Sigmoid colon (tissue), 7 donors: ENCODE results near the gene PVALB. TPM values are rescaled to one million over a fixed set of nuclear protein-coding genes. Genes with fewer than 3 reads are reported as not detected.

Source experiments
- DNase-seq: peaks from one replicate; pipeline ENCODE4 v3.0.0-alpha.2; 2019
- H3K27ac ChIP-seq, 4 donors: fragments of 200-600 bp; sonication (generic); one replicate each; pipeline ENCODE4 v1.5.1; 2016 to 2019; ENCODE audit warnings: mild to moderate bottlenecking in 1 of 4
- H3K27me3 ChIP-seq, 3 donors: fragments of 200-600 bp; sonication (generic); one replicate each; pipeline ENCODE4 v1.5.1; 2019; ENCODE audit warnings: mild to moderate bottlenecking in 1 of 3
- H3K36me3 ChIP-seq, 4 donors: fragments of 200-600 bp; sonication (generic); one replicate each; pipeline ENCODE4 v1.5.1; 2016 to 2019
- H3K4me1 ChIP-seq, 4 donors: fragments of 200-600 bp; sonication (generic); one replicate each; pipeline ENCODE4 v1.5.1; 2017 to 2019
- H3K4me3 ChIP-seq, 4 donors: fragments of 200-600 bp; sonication (generic); one replicate each; pipeline ENCODE4 v1.5.1; 2017 to 2019; ENCODE audit warnings: mild to moderate bottlenecking in 2 of 4, moderate library complexity in 1 of 4
- H3K9me3 ChIP-seq, 4 donors: fragments of 200-600 bp in 3 of 4; sonication (generic) in 3 of 4; one replicate each; pipeline versions ENCODE4 v1.5.1 to v1.6.1; 2013 to 2019
- EP300 ChIP-seq, 4 donors: sonication (generic); formaldehyde crosslinking; IDR thresholded peaks; one replicate each; pipeline ENCODE4 v1.6.1; 2017; ENCODE audit warnings: antibody characterized with exemption in 4 of 4
- POLR2A ChIP-seq, 2 donors: fragments of 450-650 bp; IDR thresholded peaks; one replicate each; pipeline ENCODE4 v1.6.1; 2016; ENCODE audit warnings: antibody characterized with exemption in 2 of 2, mild to moderate bottlenecking in 2 of 2, moderate library complexity in 2 of 2
- POLR2AphosphoS5 ChIP-seq, 4 donors: sonication (generic); formaldehyde crosslinking; IDR thresholded peaks; one replicate each; pipeline ENCODE4 v1.6.1; 2017; ENCODE audit warnings: antibody characterized with exemption in 4 of 4
- WGBS, 2 donors: extraction: QIAGEN DNeasy Blood & Tissue Kit; methylation state at CpG; one replicate each; pipeline ENCODE4 v1.1.7; 2013; 5-methylcytosine and 5-hydroxymethylcytosine counted together
- intact Hi-C: fragments of 100-400 bp; cut with DNase I; formaldehyde crosslinking; loops from one replicate; pipeline ENCODE4 v1.15.1; 2023
- polyA plus RNA-seq, 3 donors: library from polyadenylated mRNA; stranded (reverse); fragments of 200-250 nt; gene quantifications; one replicate each; pipeline ENCODE4 v1.2.3, GENCODE V29; 2013
- total RNA-seq, 4 donors: library from RNA; depleted of rRNA; stranded (reverse); fragments of >200 nt; gene quantifications; one replicate each; pipeline ENCODE4 v1.1.0, GENCODE V29; 2016
- TF ChIP-seq, protein P1 (sequence below), 4 experiments: fragments of 450-650 bp in 3 of 4; fragments of 200-600 bp in 1 of 4; IDR thresholded peaks; one replicate each; pipeline ENCODE4 v1.5.1; 2016 to 2019; ENCODE audit warnings: antibody characterized with exemption in 4 of 4, mild to moderate bottlenecking in 3 of 4, moderate library complexity in 2 of 4
- donor health status: healthy with polysubstance abuse.
- donor health status: Bipolar disorder and iron deficiency.
- donor health status: healthy.

Gene PVALB
- total and polyA plus RNA-seq, 7 donors = not detected

DNA sequence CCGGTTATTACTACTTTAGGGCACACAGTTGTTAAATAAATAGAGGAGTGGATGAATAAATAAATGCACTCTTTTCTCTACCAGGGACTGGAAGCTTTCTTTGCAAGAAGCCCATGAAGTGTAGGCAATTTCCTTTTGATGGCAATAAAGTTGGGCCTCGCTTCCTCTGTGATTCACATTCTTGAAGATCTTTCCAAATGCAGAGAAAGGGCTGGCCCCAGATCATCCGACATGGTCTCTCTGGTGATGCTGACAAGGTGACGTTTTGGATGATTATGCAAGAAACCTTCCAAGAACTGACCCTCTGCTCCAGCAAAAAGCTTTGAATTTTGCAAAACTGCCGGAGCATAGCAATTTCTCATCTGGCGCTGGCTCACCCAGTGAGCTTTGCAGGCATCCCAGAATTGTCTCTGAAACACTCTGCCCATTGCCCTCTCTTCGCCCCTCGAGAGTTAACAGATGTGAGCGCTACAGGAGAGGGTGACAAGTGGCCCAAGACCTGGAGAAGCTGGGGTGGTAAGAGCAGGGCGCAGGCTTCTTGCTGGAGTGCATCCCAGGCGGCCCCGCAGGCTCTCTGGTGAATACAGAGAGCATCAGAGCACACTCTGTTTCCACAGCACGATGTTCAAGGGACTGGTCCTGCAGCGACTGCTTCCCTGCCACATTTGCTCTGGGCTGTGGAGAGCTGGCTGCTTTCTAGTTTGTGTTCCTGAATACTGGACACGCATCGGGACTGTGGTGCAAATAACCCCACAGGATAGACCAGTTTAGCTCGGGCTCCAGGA lies 29.4 kb downstream of the PVALB start:
- 55 to 70% methylated on average over 17 of the region's 17 CpGs for WGBS, 2 donors
- H3K27ac ChIP-seq = no peak overlapping the region
- no peak for DNase-seq
- H3K27me3 ChIP-seq = peaks cover 0 to 4% (median 0%) of the 10 kb centered on the region in 3 donors
- H3K4me1 ChIP-seq = peaks cover 0 to 1% (median under 1%) of the 10 kb centered on the region in 4 donors
- H3K36me3 ChIP-seq = no peaks in the 10 kb centered on the region
- intact Hi-C loops = loop anchor here (10.0 kb wide), 1 partner anchor 257 kb away; no protein-coding TSS in a partner anchor
- TF ChIP-seq POLR2A (IDR thresholded peaks at IDR 0.05) (no peak), EP300 (IDR thresholded peaks at IDR 0.05) (no peak)
- TF ChIP-seq, protein P1, sequence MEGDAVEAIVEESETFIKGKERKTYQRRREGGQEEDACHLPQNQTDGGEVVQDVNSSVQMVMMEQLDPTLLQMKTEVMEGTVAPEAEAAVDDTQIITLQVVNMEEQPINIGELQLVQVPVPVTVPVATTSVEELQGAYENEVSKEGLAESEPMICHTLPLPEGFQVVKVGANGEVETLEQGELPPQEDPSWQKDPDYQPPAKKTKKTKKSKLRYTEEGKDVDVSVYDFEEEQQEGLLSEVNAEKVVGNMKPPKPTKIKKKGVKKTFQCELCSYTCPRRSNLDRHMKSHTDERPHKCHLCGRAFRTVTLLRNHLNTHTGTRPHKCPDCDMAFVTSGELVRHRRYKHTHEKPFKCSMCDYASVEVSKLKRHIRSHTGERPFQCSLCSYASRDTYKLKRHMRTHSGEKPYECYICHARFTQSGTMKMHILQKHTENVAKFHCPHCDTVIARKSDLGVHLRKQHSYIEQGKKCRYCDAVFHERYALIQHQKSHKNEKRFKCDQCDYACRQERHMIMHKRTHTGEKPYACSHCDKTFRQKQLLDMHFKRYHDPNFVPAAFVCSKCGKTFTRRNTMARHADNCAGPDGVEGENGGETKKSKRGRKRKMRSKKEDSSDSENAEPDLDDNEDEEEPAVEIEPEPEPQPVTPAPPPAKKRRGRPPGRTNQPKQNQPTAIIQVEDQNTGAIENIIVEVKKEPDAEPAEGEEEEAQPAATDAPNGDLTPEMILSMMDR (IDR thresholded peaks at IDR 0.05) = no peak
- no peak overlapping the region for H3K4me3 ChIP-seq
- no peaks in the 10 kb centered on the region for H3K9me3 ChIP-seq

DNA sequence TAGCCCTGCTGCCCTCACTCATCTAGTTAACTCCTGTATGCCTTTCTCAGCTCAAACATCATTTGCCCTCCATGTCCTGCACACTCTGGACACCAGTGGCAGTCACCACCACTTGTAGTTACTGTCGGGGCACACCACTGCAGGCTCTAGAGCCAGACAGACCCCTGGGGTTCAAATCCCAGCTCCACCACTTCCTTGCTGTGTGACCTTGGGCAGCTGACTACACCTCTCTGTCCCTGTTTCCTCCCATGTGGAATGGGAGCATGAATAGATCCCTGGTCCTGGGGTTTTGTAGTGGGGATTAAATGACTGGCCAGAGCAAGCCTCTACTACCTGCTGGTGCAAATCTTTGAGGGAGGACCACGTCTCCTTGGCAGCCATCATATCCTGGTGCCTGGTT lies 33.1 kb downstream of the PVALB start:
- Histone ChIP-seq H3K27me3 (no peaks in the 10 kb centered on the region), H3K27ac (no peak overlapping the region), H3K36me3 (no peaks in the 10 kb centered on the region), H3K4me1 (peaks cover 0 to 11% (median 8%) of the 10 kb centered on the region in 4 donors), H3K4me3 (no peak overlapping the region), H3K9me3 (no peaks in the 10 kb centered on the region)
- intact Hi-C loops = loop anchor here (2.0 to 10.0 kb wide), 2 partner anchors 261 to 415 kb away; no protein-coding TSS in a partner anchor
- no peak for DNase-seq
- WGBS, 2 donors = 71 to 89% methylated on average over 2 of the region's 2 CpGs
- TF ChIP-seq EP300 (IDR thresholded peaks at IDR 0.05) (no peak), POLR2A (IDR thresholded peaks at IDR 0.05) (no peak), POLR2AphosphoS5 (IDR thresholded peaks at IDR 0.05) (no peak)
- TF ChIP-seq, protein P1 (IDR thresholded peaks at IDR 0.05) = no peak

DNA sequence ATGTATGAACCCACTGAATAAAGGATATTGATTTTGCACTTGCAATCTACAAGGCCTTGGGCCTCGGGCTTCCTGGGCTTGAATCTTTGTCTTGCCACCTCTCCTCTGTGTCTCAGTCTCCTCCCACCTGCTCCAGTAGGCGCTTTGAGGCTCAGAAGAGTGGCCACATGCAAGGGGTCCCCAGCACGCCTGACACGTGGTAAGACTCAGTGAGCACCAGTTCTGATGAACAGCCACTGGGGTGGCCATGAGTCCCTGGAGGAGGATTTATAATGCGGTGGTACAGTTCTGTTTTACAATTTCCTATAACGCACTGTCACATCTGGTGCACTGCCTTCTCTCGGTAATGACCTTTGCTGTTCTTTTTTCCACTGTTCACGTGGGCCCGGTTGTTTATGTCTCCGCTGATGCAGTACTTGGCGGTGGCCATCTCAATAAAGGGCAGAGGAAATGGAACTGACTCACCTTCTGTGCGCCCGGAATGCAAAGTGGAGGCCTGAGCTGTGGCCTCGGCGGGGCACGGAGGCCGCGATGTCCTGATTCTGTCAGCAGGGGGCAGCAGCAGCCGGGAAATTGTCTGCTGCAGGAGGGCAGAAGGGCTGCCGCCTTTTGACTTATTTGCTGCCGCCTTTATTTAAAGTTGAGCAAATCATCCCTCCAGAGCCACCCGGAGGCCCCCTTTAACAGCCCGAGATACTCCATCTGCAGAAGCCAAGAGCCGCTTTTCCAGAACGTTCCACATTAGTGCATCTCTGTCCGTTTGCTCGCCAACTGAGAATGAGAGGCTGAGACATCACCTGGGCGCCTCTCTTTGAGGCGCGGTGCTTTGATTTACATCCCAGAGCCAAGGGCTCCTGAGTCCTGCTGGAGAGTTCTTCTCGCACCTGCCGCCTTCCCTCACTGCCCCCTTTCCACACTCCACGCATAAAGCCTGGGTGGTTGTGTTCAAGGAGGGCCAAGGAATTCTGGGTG lies 34.9 kb downstream of the PVALB start:
- H3K36me3 ChIP-seq = no peaks in the 10 kb centered on the region
- WGBS, 2 donors = 10 to 21% methylated on average over 33 of the region's 33 CpGs
- peak overlapping the region; percentile 32 to 54 (median 46) for H3K27ac ChIP-seq

GRCh38 chr22:36778020-36778419 lies 38.8 kb downstream of the PVALB start:
- H3K36me3 ChIP-seq = no peaks in the 10 kb centered on the region
- intact Hi-C loops = loop anchor here (5.0 kb wide), 2 partner anchors 239 to 251 kb away; partner anchors contain the start of genes EIF3D, MPST and TST
- H3K4me1 ChIP-seq = peaks cover 0 to 27% (median 21%) of the 10 kb centered on the region in 4 donors
- no peak overlapping the region for H3K27ac ChIP-seq
- H3K4me3 ChIP-seq = no peak overlapping the region
- no peak for DNase-seq
- no peak for TF ChIP-seq POLR2AphosphoS5 (IDR thresholded peaks at IDR 0.05)
- TF ChIP-seq POLR2A (IDR thresholded peaks at IDR 0.05) = no peak
- TF ChIP-seq, protein P1 (IDR thresholded peaks at IDR 0.05) = no peak
- TF ChIP-seq EP300 (IDR thresholded peaks at IDR 0.05) = no peak
- no peaks in the 10 kb centered on the region for H3K27me3 ChIP-seq
- no peaks in the 10 kb centered on the region for H3K9me3 ChIP-seq

More for the DNA sequence above, 34.9 kb downstream of the PVALB start:
- DNase-seq = peak; percentile 87
- Histone ChIP-seq H3K4me3 (no peak overlapping the region), H3K27me3 (no peaks in the 10 kb centered on the region), H3K4me1 (peaks cover 0 to 11% (median 8%) of the 10 kb centered on the region in 4 donors), H3K9me3 (no peaks in the 10 kb centered on the region)
- TF ChIP-seq POLR2AphosphoS5 (IDR thresholded peaks at IDR 0.05) = peak in 2 of 4 donors; percentile 32 to 44
- TF ChIP-seq POLR2A (IDR thresholded peaks at IDR 0.05) = no peak
- TF ChIP-seq, protein P1 (IDR thresholded peaks at IDR 0.05) = peak; percentile 71 to 95 (median 87)
- intact Hi-C loops = loop anchor here (1.0 to 10.0 kb wide), 4 partner anchors 74 to 417 kb away; no protein-coding TSS in a partner anchor
